Liver (tissue), 9 donors: ENCODE results near the gene HDAC10. TPM values are rescaled to one million over a fixed set of nuclear protein-coding genes. Genes with fewer than 3 reads are reported as not detected.

ENCODE experiments used
- DNase-seq: peaks from one replicate; pipeline ENCODE4 v3.0.0-alpha.2; 2017; ENCODE audit warnings: low spot score
- H3K27ac ChIP-seq, 2 donors: one replicate each; pipeline ENCODE4 v1.7.0; 2013; ENCODE audit warnings: inconsistent platforms in 2 of 2, low read length in 2 of 2, control low read depth in 1 of 2, low read depth in 1 of 2, mild to moderate bottlenecking in 1 of 2
- H3K27me3 ChIP-seq, 4 donors: one replicate each; pipeline versions ENCODE4 v1.6.1 to v1.7.0; 2013; ENCODE audit warnings: low read length in 3 of 4, inconsistent platforms in 1 of 4, mild to moderate bottlenecking in 1 of 4, moderate library complexity in 1 of 4; ENCODE audit not compliant: control insufficient read depth in 4 of 4, insufficient read depth in 4 of 4
- H3K36me3 ChIP-seq, 4 donors: one replicate each; pipeline versions ENCODE4 v1.6.1 to v1.7.0; 2013; ENCODE audit warnings: low read length in 3 of 4, mild to moderate bottlenecking in 3 of 4, low read depth in 1 of 4, moderate library complexity in 1 of 4; ENCODE audit not compliant: control insufficient read depth in 4 of 4, insufficient read depth in 3 of 4
- H3K4me1 ChIP-seq, 4 donors: one replicate each; pipeline versions ENCODE4 v1.6.1 to v1.7.0; 2013; ENCODE audit warnings: low read length in 3 of 4, mild to moderate bottlenecking in 3 of 4, moderate library complexity in 1 of 4; ENCODE audit not compliant: control insufficient read depth in 4 of 4, insufficient read depth in 4 of 4
- H3K4me3 ChIP-seq, 3 donors: one replicate each; pipeline versions ENCODE4 v1.6.1 to v1.7.0; 2013; ENCODE audit warnings: low read length in 3 of 3, control low read depth in 1 of 3, low read depth in 1 of 3, mild to moderate bottlenecking in 1 of 3
- H3K9ac ChIP-seq, 2 donors: one replicate each; pipeline ENCODE4 v1.7.0; 2013; ENCODE audit warnings: low read length in 2 of 2, mild to moderate bottlenecking in 2 of 2, moderate library complexity in 2 of 2, control low read depth in 1 of 2, low read depth in 1 of 2
- H3K9me3 ChIP-seq, 4 donors: one replicate each; pipeline versions ENCODE4 v1.6.1 to v1.7.0; 2013; ENCODE audit warnings: low read length in 3 of 4; ENCODE audit not compliant: control insufficient read depth in 4 of 4
- EGR1 ChIP-seq, 2 donors: IDR thresholded peaks; 2 replicates each; pipeline ENCODE4 v1.6.1; 2016 to 2018; ENCODE audit warnings: antibody characterized with exemption in 2 of 2, low read depth in 2 of 2
- FOXA1 ChIP-seq: IDR thresholded peaks from 2 replicates; pipeline ENCODE4 v1.6.1; 2016; ENCODE audit warnings: antibody characterized with exemption
- FOXA2 ChIP-seq: IDR thresholded peaks from 2 replicates; pipeline ENCODE4 v1.6.1; 2016; ENCODE audit warnings: antibody characterized with exemption
- GABPA ChIP-seq, 2 donors: IDR thresholded peaks in 1 of 2; conservative IDR thresholded peaks in 1 of 2; 2 replicates each; pipeline ENCODE4 v1.6.1; 2016; ENCODE audit warnings: antibody characterized with exemption in 2 of 2, mild to moderate bottlenecking in 1 of 2, moderate library complexity in 1 of 2
- HNF4A ChIP-seq, 2 donors: conservative IDR thresholded peaks; 2 replicates each; pipeline ENCODE4 v1.6.1; 2016; ENCODE audit warnings: antibody characterized with exemption in 2 of 2, mild to moderate bottlenecking in 2 of 2
- HNF4G ChIP-seq: IDR thresholded peaks from 2 replicates; pipeline ENCODE4 v1.6.1; 2016; ENCODE audit warnings: antibody characterized with exemption
- JUND ChIP-seq, 2 donors: IDR thresholded peaks; 2 replicates each; pipeline ENCODE4 v1.6.1; 2016; ENCODE audit warnings: antibody characterized with exemption in 2 of 2
- NR2F2 ChIP-seq: IDR thresholded peaks from 2 replicates; pipeline ENCODE4 v1.6.1; 2016; ENCODE audit warnings: antibody characterized with exemption
- RXRA ChIP-seq, 2 donors: IDR thresholded peaks; 2 replicates each; pipeline ENCODE4 v1.6.1; 2017 to 2018; ENCODE audit warnings: antibody characterized with exemption in 2 of 2, mild to moderate bottlenecking in 1 of 2
- SP1 ChIP-seq: IDR thresholded peaks from 2 replicates; pipeline ENCODE4 v1.6.1; 2018; ENCODE audit warnings: antibody characterized with exemption, mild to moderate bottlenecking
- TAF1 ChIP-seq: conservative IDR thresholded peaks from 2 replicates; pipeline ENCODE4 v1.6.1; 2016; ENCODE audit warnings: antibody characterized with exemption, mild to moderate bottlenecking
- WGBS: extraction: QIAGEN DNeasy Blood & Tissue Kit; methylation state at CpG from one replicate; pipeline ENCODE4 v1.1.7; 2013; 5-methylcytosine and 5-hydroxymethylcytosine counted together
- polyA plus RNA-seq, 2 donors: library from polyadenylated mRNA; stranded (reverse) in 1 of 2; unstranded in 1 of 2; fragments of 200-250 nt in 1 of 2; fragments of >200 nt in 1 of 2; fragmentation: Nextera tagmentation in 1 of 2; extraction: Ambion mirVana in 1 of 2; gene quantifications; one replicate each; pipeline versions ENCODE4 v1.2.1 to v1.2.3, GENCODE V29; 2013 to 2015
- total RNA-seq, 2 donors: library from RNA; depleted of rRNA; stranded (reverse); fragments of >200 nt; gene quantifications; one replicate each; pipeline ENCODE4 v1.2.3, GENCODE V29; 2014
- TF ChIP-seq, protein P1 (sequence below): IDR thresholded peaks from 2 replicates; pipeline ENCODE4 v1.6.1; 2016; ENCODE audit warnings: antibody characterized with exemption, mild to moderate bottlenecking
- TF ChIP-seq, protein P2 (sequence below): IDR thresholded peaks from 2 replicates; pipeline ENCODE4 v1.6.1; 2016; ENCODE audit warnings: antibody characterized with exemption
- TF ChIP-seq, protein P3 (sequence below): fragments of 150-350 bp; IDR thresholded peaks from 2 replicates; pipeline ENCODE4 v1.5.1; 2017; ENCODE audit warnings: improper control_type of control experiment, low read depth, low read length; ENCODE audit not compliant: missing input control
- TF ChIP-seq, protein P4 (sequence below): IDR thresholded peaks from 2 replicates; pipeline ENCODE4 v1.6.1; 2016; ENCODE audit warnings: antibody characterized with exemption
- donor health status: healthy.
- donor health status: healthy.
- donor health status: healthy.
- donor health status: healthy.
- donor health status: healthy.

The HDAC10 gene
- total and polyA plus RNA-seq, 4 donors: 6.2 to 18.2 (median 13.6) TPM

DNA sequence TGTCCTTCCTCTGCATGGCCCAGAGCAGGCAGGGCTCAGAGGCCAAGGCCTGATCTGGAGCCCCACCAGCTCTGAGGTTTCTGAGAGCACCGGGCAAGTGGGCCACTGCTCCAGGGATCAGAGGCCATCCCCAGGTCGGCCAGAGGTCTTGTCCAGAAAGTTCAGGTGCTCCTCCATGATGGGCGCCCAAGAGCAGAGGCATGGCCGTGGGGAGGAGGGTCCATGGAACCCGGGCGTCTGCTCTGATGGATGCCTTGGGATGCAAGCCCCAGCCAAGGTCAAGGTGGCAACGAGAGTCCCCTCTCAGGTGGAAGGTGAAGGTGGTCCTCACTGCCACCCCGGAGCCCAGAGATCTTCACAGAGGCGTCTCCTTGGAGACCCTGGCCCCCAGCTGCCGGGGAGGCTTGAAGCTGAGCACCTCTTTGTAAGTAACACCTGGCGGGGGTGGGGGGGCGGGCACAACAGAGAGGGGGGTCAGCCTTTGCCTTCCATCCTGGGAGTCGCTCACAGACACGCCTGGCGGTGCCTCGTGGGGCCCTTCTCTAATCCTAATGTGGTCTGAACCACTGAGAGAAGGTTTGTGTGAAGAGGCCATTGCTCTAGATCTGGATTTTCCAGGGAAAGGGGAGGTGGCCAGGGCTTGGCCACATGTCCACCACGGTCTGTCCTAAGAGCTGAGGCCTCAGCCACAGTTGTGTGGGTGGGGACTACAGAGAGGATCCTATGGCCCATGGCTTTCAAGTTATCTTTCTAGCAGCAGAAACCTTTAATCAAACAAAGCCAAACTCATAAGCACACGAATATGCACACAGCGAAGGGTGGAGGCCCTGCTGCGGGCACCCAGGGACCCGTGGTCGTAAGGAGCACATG is 2.2 kb upstream of the HDAC10 start:
- H3K27me3 ChIP-seq: no peaks in the 10 kb centered on the region
- no peak overlapping the region for H3K9ac ChIP-seq
- no peak overlapping the region for H3K4me3 ChIP-seq
- no peaks in the 10 kb centered on the region for H3K9me3 ChIP-seq
- DNase-seq: no peak
- TF ChIP-seq HNF4G (no peak), SP1 (no peak), FOXA1 (no peak), TAF1 (no peak), GABPA (IDR thresholded peaks at IDR 0.05 in 1 of 2, conservative IDR thresholded peaks at IDR 0.05 in 1 of 2) (no peak), EGR1 (IDR thresholded peaks at IDR 0.05; ENCODE audit: low read depth in 2 of 2) (no peak), NR2F2 (no peak), HNF4A (conservative IDR thresholded peaks at IDR 0.05) (no peak), JUND (IDR thresholded peaks at IDR 0.05) (no peak), RXRA (IDR thresholded peaks at IDR 0.05) (no peak), FOXA2 (no peak)
- TF ChIP-seq, protein P1, sequence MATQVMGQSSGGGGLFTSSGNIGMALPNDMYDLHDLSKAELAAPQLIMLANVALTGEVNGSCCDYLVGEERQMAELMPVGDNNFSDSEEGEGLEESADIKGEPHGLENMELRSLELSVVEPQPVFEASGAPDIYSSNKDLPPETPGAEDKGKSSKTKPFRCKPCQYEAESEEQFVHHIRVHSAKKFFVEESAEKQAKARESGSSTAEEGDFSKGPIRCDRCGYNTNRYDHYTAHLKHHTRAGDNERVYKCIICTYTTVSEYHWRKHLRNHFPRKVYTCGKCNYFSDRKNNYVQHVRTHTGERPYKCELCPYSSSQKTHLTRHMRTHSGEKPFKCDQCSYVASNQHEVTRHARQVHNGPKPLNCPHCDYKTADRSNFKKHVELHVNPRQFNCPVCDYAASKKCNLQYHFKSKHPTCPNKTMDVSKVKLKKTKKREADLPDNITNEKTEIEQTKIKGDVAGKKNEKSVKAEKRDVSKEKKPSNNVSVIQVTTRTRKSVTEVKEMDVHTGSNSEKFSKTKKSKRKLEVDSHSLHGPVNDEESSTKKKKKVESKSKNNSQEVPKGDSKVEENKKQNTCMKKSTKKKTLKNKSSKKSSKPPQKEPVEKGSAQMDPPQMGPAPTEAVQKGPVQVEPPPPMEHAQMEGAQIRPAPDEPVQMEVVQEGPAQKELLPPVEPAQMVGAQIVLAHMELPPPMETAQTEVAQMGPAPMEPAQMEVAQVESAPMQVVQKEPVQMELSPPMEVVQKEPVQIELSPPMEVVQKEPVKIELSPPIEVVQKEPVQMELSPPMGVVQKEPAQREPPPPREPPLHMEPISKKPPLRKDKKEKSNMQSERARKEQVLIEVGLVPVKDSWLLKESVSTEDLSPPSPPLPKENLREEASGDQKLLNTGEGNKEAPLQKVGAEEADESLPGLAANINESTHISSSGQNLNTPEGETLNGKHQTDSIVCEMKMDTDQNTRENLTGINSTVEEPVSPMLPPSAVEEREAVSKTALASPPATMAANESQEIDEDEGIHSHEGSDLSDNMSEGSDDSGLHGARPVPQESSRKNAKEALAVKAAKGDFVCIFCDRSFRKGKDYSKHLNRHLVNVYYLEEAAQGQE: no peak
- TF ChIP-seq, protein P2, sequence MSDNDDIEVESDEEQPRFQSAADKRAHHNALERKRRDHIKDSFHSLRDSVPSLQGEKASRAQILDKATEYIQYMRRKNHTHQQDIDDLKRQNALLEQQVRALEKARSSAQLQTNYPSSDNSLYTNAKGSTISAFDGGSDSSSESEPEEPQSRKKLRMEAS: no peak
- TF ChIP-seq, protein P3, sequence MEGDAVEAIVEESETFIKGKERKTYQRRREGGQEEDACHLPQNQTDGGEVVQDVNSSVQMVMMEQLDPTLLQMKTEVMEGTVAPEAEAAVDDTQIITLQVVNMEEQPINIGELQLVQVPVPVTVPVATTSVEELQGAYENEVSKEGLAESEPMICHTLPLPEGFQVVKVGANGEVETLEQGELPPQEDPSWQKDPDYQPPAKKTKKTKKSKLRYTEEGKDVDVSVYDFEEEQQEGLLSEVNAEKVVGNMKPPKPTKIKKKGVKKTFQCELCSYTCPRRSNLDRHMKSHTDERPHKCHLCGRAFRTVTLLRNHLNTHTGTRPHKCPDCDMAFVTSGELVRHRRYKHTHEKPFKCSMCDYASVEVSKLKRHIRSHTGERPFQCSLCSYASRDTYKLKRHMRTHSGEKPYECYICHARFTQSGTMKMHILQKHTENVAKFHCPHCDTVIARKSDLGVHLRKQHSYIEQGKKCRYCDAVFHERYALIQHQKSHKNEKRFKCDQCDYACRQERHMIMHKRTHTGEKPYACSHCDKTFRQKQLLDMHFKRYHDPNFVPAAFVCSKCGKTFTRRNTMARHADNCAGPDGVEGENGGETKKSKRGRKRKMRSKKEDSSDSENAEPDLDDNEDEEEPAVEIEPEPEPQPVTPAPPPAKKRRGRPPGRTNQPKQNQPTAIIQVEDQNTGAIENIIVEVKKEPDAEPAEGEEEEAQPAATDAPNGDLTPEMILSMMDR: no peak
- TF ChIP-seq, protein P4, sequence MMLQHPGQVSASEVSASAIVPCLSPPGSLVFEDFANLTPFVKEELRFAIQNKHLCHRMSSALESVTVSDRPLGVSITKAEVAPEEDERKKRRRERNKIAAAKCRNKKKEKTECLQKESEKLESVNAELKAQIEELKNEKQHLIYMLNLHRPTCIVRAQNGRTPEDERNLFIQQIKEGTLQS: no peak
- 87% methylated on average over 22 of the region's 22 CpGs for WGBS
- peaks cover 0 to 1% (median 0%) of the 10 kb centered on the region in 4 donors for H3K36me3 ChIP-seq
- no peak overlapping the region for H3K27ac ChIP-seq
- peaks cover 15 to 50% (median 33%) of the 10 kb centered on the region in 4 donors for H3K4me1 ChIP-seq
